ENCODE data around the gene JKAMP.

Gene JKAMP

DNA sequence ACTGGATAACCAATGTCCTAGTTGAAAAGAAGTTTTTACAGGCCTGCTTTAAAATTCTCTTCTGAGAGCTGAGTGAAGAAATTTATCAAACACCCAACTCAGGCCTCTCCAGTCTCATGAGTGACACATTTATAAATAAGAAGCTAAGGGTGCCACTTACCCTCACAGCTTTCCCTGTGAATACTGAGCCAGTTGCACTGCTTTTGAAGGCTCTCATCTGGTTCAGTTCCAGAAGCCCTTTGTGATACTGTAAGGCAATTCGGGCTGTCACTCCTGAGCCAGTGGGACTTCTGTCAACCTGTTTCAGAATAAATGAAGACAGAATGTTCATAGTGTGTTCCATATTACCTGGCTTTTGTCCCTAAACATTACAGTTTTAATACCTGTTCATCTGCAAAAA lies 8.6 kb upstream of the JKAMP start:
- peaks cover 14% of the 10 kb centered on the region for H3K4me1 Mint-ChIP-seq
- H3K27ac Mint-ChIP-seq: no peak overlapping the region
- H3K27me3 Mint-ChIP-seq (ENCODE audit: low read depth, poor library complexity): no peaks in the 10 kb centered on the region
- TF ChIP-seq, protein P1, sequence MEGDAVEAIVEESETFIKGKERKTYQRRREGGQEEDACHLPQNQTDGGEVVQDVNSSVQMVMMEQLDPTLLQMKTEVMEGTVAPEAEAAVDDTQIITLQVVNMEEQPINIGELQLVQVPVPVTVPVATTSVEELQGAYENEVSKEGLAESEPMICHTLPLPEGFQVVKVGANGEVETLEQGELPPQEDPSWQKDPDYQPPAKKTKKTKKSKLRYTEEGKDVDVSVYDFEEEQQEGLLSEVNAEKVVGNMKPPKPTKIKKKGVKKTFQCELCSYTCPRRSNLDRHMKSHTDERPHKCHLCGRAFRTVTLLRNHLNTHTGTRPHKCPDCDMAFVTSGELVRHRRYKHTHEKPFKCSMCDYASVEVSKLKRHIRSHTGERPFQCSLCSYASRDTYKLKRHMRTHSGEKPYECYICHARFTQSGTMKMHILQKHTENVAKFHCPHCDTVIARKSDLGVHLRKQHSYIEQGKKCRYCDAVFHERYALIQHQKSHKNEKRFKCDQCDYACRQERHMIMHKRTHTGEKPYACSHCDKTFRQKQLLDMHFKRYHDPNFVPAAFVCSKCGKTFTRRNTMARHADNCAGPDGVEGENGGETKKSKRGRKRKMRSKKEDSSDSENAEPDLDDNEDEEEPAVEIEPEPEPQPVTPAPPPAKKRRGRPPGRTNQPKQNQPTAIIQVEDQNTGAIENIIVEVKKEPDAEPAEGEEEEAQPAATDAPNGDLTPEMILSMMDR (IDR thresholded peaks at IDR 0.05): no peak
- DNase-seq: no peak
- no peak overlapping the region for H3K4me3 Mint-ChIP-seq
- peaks cover 31% of the 10 kb centered on the region for H3K36me3 Mint-ChIP-seq (ENCODE audit: low read depth)
- no peaks in the 10 kb centered on the region for H3K9me3 Mint-ChIP-seq

DNA sequence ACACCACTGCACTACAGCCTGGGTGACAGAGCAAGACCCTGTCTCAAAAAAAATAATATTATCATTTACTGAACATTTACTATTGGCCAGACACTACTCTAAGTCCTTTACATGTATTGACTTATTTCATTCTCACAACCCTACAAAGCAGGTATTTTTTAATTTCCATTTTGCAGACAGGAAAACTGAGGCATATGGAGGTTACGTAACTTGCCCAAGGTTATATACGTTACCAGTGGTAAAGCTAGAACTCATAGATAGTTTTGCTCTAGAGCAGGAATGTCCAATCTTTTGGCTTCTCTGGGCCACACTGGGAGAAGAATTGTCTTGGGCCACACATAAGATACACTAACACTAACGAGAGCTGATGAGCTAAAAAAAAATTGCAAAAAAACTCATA lies 5.8 kb upstream of the JKAMP start:
- no peak for DNase-seq
- TF ChIP-seq, protein P1 (IDR thresholded peaks at IDR 0.05): no peak
- Mint-ChIP-seq H3K27ac (no peak overlapping the region), H3K36me3 (ENCODE audit: low read depth) (peaks cover 28% of the 10 kb centered on the region), H3K4me1 (peaks cover 41% of the 10 kb centered on the region), H3K27me3 (ENCODE audit: low read depth, poor library complexity) (no peaks in the 10 kb centered on the region), H3K9me3 (no peaks in the 10 kb centered on the region), H3K4me3 (no peak overlapping the region)

- Mint-ChIP-seq H3K9me3 (no peaks in the 10 kb centered on the region), H3K36me3 (ENCODE audit: low read depth) (peaks cover 22% of the 10 kb centered on the region), H3K4me3 (peak overlapping the region; percentile 32), H3K27me3 (ENCODE audit: low read depth, poor library complexity) (no peaks in the 10 kb centered on the region), H3K4me1 (peaks cover 47% of the 10 kb centered on the region), H3K27ac (peak overlapping the region; percentile 66)
- TF ChIP-seq, protein P1 (IDR thresholded peaks at IDR 0.05): no peak
- DNase-seq: no peak
Measured at GRCh38 chr14:59480166-59480565, 4.2 kb upstream of the JKAMP start.

DNA sequence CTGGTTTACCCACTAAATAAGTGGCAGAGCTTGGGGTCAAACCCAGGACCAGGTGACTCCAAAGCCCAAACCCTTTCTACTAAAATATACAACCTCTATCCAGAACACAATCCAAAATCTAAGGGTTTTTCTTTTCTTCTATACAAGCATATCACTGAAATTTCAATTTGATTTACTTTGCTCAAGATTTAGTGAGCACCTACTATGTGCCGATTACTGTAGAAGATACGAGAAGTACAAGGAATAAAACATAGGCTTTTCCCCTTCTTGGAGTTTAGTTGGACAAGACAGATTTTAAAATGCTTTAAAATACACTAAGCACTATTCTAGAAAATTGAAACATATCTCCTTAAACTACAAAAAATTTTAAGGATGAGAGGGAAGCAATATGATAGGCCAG lies 2.9 kb upstream of the JKAMP start:
- Mint-ChIP-seq H3K4me1 (peaks cover 60% of the 10 kb centered on the region), H3K27ac (no peak overlapping the region), H3K4me3 (peak overlapping the region; percentile 15), H3K9me3 (no peaks in the 10 kb centered on the region), H3K36me3 (ENCODE audit: low read depth) (peaks cover 20% of the 10 kb centered on the region), H3K27me3 (ENCODE audit: low read depth, poor library complexity) (no peaks in the 10 kb centered on the region)
- no peak for DNase-seq
- TF ChIP-seq, protein P1 (IDR thresholded peaks at IDR 0.05): no peak

DNA sequence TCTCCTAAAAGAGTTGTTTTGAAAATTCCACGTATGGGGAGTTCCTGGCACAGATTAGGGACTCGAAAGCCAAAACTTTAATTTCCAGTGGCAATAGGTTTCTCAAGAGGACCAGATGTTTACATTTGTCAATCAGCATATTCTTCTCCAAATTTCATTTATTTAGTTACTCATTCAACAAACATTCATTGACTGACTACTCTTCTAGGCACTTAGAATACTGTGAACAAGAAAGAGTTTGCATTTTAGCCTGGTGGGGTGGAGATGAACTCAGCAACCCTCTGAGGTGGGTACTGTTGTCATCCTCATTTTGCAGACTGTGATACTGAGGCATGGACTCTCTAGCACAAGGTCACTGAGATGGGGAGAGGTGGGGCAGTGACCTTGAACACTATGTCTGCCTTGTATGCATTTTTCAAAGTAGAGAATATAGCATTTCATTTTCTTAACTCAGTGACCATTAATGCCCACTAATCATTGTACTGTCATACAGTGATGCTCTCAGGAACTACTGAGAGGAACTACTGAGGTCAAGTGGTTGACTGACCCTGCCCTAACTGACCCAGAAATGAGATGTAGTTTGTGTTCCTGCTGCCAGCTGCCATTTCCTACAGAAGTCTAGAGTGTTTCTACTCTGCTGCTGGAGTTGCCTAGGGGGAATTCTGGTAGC lies 2.3 kb upstream of the JKAMP start:
- H3K4me3 Mint-ChIP-seq: peak overlapping the region; percentile 96

More for the DNA sequence above, 2.3 kb upstream of the JKAMP start:
- Mint-ChIP-seq H3K4me1 (peaks cover 61% of the 10 kb centered on the region), H3K27me3 (ENCODE audit: low read depth, poor library complexity) (no peaks in the 10 kb centered on the region), H3K36me3 (ENCODE audit: low read depth) (peaks cover 14% of the 10 kb centered on the region), H3K27ac (no peak overlapping the region), H3K9me3 (no peaks in the 10 kb centered on the region)
- TF ChIP-seq, protein P1 (IDR thresholded peaks at IDR 0.05): no peak
- no peak for DNase-seq

All from nephron progenitor cell (in vitro differentiated cells).